PC-3 (cell line): ENCODE results near the gene LRRC37A3.
"Not testable (repeated sequence)": the region's sequence is repeated elsewhere in the genome, so short reads cannot be mapped to it uniquely, and the experiment has no call there.

Source experiments
- EZH2 ChIP-seq: fragments of 300-600 bp; sonication (generic); IDR thresholded peaks from one replicate; pipeline ENCODE4 v1.6.1; 2017; ENCODE audit warnings: antibody characterized with exemption, mild to moderate bottlenecking, low read length; ENCODE audit not compliant: unreplicated experiment
- EZH2phosphoT487 ChIP-seq: fragments of 300-600 bp; sonication (generic); IDR thresholded peaks from 2 replicates; pipeline ENCODE4 v1.6.1; 2018; ENCODE audit warnings: mild to moderate bottlenecking, antibody characterized with exemption, low read length, borderline replicate concordance
- TF ChIP-seq, protein P1 (sequence below): fragments of 300-600 bp; sonication (generic); conservative IDR thresholded peaks from 2 replicates; pipeline ENCODE4 v1.5.1; 2017; ENCODE audit warnings: antibody characterized with exemption, low read depth, mild to moderate bottlenecking, low read length

DNA sequence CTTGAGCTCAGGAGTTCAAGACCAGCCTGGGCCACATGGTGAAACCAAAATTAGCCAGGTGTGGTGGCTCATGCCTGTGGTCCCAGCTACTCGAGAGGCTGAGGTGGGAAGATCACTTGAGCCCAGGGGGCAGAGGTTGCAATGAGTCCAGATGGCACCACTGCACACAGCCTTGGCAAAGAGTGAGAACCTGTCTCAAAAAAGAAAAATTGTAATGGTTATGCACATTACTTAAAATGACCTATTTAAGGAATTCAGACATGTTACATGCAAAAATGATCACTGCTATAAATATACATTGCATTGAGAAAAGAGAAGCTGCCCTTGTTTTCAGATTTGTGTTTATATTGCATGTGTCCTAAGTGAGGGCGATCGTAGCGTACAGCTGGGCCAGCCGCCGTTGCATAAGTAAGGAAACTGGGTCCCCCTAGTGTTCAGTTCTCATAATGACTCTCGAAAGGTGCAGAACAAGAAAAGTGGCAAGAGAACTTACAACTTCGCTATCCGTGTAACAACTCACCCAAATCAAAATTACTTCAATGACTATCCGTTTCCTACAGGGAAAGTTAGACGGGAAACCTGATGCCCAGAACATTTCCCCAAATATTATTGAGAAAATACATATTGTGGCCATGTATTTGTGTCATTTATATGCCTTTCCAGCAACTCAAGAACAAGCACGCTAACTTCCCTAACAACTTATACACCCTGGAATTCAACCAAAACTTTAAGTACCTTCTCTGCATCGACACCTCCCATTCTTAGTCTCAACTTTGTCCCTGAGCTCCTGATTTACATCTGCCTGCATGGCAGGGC lies 42.5 kb upstream of the LRRC37A3 start:
- TF ChIP-seq EZH2, EZH2phosphoT487: not testable (repeated sequence)
- TF ChIP-seq, protein P1, sequence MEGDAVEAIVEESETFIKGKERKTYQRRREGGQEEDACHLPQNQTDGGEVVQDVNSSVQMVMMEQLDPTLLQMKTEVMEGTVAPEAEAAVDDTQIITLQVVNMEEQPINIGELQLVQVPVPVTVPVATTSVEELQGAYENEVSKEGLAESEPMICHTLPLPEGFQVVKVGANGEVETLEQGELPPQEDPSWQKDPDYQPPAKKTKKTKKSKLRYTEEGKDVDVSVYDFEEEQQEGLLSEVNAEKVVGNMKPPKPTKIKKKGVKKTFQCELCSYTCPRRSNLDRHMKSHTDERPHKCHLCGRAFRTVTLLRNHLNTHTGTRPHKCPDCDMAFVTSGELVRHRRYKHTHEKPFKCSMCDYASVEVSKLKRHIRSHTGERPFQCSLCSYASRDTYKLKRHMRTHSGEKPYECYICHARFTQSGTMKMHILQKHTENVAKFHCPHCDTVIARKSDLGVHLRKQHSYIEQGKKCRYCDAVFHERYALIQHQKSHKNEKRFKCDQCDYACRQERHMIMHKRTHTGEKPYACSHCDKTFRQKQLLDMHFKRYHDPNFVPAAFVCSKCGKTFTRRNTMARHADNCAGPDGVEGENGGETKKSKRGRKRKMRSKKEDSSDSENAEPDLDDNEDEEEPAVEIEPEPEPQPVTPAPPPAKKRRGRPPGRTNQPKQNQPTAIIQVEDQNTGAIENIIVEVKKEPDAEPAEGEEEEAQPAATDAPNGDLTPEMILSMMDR, result peak; percentile 80
